Left colon (tissue), 2 donors: Measurements from ENCODE around the gene CCL4. TPM values are rescaled to one million over a fixed set of nuclear protein-coding genes. Genes with fewer than 3 reads are reported as not detected.
A peak's percentile ranks its signal among the peaks of the same experiment; 100 is the strongest.

Experiments
- ATAC-seq: fragments of 200-7000 bp; cut with Tn5 transposase; one replicate; pipeline ENCODE4 v1.9.1; 2020; ENCODE audit warnings: mild to moderate bottlenecking, moderate library complexity
- DNase-seq, 2 donors: peaks; one replicate each; pipeline ENCODE4 v3.0.0-alpha.2; 2020
- intact Hi-C, 2 donors: fragments of 100-400 bp; cut with DNase I in 1 of 2; cut with micrococcal nuclease in 1 of 2; formaldehyde crosslinking; loops; one replicate each; pipeline versions ENCODE4 v1.11.2 to v1.14.0; 2022; cut with DNase I, micrococcal nuclease
- total RNA-seq, 2 donors: library from RNA; stranded (reverse); fragmentation: NEBNext Ultra II Directional; extraction: Animal tissue kit (Norgen Biotek cat#: 25700); gene quantifications; one replicate each; pipeline ENCODE4 v1.2.1, GENCODE V29; 2021
- donor health status: DM: no; HTN: no; CAD: no.
- donor health status: DM: yes; HTN: yes; CAD: no.

CCL4 gene
- total RNA-seq, 2 donors from 2014 or later: 2.2 to 4.5 TPM

DNA sequence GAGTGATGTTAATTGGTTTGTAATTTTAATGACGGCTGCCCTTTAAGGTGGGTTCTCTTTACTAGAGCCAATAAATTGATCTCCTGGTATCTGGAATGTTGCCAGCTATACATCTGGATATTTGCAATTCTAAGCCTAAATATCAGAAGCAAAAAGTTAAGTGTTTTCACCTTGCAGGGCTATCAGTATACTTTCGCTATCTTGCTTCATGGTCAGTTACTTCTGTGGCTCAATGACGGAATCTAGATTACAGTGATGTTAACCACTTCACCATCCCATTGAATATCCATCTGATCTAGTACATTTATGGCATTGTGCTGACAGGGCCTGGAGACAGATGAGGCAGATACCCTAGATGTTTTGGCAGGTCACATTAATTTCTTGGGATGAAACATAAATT is 28.3 kb downstream of the CCL4 start:
- no peak for ATAC-seq
- DNase-seq: no peak
- intact Hi-C loops: no loop called here

DNA sequence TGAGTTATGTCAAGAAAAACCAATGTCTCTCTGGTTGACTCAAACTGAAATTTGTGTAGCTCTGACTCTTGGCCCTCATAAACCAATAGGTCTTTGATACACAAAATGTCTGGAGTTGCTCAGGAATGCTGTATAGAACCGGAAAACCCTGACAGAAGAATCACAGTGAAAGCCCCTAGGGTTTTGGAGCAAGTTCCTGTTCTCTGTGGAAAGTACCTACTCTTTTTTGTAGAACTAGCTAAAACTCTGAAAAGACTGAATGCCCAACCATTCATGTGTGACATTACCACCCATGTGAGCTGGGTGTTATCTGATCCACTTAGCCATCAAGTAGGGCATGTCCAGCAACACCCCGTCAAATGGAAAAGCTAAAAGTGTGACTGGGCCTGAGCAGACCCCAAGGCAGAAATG is 28.8 kb downstream of the CCL4 start:
- no peak for DNase-seq
- intact Hi-C loops: no loop called here
- no peak for ATAC-seq

DNA sequence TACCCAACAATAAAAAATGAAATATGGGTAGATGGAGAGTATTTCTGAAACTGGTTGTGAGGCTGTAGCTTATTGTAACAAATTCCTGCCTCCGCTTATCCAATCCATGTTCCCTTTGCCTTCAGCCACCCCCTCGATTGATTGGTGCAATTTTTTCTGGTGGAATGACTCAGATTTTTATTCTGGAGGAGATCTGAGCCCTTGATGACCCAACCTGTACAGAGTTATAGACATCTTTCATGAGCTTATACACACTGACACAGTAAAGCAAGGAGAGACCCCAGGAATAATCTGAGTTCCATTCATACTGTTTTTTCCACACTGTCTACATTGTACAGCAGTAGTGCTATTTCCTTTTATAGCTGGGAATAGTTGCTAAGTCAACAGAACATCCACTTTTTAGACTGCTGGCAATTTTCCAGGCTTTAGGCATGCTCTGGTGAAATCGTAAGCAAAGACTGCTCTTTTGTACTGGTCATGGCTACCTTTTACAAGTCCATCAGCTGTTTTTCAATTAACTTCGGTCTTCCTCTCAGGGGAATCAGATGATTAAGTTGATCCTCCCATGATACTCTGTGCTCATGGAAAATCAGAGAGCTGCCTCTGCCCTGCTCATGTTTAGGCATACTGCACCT is 30.1 kb downstream of the CCL4 start:
- intact Hi-C loops: no loop called here
- ATAC-seq (peak; percentile 66), DNase-seq (peak in 1 of 2 donors; percentile 74)

DNA sequence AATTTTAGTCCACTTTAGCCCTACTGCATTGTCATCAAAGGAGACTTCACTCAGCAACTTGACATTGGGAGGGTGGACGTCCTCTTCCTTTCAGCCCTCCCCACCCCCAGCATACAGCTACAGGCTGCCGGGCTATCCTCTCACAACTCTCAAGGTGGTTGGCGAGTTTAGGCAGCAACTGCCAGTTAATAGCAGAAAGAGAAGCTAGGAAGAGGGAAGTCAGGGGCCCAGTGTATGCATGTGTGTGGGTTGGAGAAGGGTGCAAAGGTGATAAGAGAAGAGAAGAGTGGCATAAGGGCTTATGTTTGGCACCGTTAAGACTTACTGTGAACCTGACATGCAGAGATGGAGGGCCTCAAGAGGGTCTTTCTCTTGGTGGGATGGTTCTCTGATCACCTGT is 31.8 kb downstream of the CCL4 start:
- intact Hi-C loops: no loop called here
- ATAC-seq (peak; percentile 15), DNase-seq (no peak)

DNA sequence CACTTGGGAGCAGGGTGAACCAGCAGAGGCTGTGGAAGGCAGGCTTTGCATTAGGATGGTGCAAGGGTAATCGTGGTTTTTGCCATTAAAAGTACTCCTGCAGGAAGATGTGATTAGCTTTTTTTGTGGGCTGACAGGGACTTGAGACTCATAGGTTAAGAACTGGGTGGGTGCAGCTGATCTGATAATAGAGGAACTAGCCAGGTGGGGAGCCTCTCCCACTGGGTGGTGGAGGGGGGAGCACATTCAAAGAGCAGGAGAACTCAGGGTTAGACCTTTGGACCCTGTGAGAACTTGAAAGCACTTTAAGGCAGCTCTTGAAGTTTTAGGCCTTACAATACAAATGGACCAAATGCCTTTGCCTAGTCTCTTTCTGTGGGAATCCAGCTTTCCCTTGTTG is 32.4 kb downstream of the CCL4 start:
- DNase-seq (peak; percentile 49 to 86), ATAC-seq (peak; percentile 88)
- intact Hi-C loops: no loop called here

DNA sequence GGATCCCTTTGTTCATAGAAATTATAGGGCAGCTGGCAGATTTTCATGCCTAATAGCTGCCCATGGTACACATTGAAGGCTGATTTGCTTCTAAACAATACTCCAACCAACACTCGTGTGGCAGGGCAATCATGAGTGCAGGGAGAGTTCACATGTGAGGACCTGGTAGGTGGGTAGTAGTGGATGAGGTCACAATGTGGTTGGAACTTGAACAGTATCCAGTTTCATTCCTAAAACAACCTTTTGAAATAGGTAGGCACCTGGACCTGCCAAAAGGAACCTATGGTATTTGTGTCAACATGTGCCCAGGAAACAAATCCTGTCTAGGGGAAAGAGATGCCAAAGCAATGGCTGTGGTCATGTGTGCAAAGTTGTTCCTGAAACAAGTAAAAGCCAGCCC is 32.8 kb downstream of the CCL4 start:
- ATAC-seq (peak; percentile 28), DNase-seq (no peak)
- intact Hi-C loops: no loop called here

DNA sequence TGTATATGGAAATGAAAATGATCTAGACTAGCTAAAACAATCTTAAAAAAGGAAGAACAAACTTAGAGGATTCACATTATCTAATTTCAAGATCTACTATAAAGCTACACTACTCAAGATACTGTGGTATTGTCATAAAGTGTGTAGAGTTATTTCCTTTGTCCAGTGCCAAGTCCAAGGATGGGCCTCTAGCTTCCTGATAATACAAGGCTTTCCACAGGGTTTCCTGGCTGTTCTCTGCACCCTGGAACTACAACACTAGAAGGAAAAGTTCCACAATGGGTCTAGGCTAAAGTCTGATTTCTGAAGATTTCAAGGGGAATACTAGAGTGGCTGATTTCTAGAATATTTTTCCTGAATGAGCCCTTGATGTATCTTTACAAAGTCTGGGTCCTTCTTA is 38.6 kb downstream of the CCL4 start:
- intact Hi-C loops: loop anchor here in 1 of 2 donors (10.0 kb wide), 1 partner anchor 177 kb away; no protein-coding TSS in a partner anchor
- ATAC-seq (peak; percentile 95), DNase-seq (peak in 1 of 2 donors; percentile 79)

DNA sequence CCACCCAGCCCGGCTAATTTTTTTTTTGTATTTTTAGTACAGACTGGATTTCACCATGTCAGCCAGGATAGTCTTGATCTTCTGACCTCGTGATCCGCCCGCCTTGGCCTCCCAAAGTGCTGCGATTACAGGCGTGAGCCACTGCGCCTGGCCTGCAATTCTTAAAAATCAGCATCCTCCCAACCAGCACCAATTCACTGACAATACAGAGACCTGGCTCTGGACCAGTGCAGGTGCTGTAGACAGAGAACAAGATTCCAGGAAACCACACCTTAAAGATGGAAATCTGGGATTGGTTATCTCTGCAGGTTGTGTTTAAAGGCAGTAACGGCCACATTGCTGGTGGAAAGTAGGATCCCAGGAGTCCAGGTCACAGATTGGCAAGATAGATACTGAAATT is 39.2 kb downstream of the CCL4 start:
- intact Hi-C loops: loop anchor here in 1 of 2 donors (10.0 kb wide), 1 partner anchor 178 kb away; no protein-coding TSS in a partner anchor
- peak; percentile 56 for ATAC-seq
- no peak for DNase-seq

DNA sequence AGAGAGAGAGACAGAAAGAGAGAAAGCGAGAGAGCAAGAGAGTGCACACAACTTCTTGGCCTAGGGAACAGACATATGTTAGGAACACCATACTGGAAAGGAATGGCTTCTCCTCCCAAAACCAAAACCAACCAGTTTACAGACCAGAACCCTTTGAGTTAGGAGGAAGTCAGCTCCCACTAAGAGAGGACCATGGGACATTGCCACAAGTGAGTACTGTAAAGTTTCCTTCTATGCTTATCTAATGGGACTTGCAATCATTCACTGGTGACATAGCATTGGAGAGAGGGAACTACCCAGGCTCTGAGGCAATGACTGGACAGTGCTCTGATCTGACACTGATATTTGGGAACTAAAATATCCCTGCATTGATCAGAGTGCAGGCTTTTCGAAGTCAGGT is 40.4 kb downstream of the CCL4 start:
- intact Hi-C loops: loop anchor here in 1 of 2 donors (10.0 kb wide), 1 partner anchor 179 kb away; no protein-coding TSS in a partner anchor
- DNase-seq (no peak), ATAC-seq (no peak)

DNA sequence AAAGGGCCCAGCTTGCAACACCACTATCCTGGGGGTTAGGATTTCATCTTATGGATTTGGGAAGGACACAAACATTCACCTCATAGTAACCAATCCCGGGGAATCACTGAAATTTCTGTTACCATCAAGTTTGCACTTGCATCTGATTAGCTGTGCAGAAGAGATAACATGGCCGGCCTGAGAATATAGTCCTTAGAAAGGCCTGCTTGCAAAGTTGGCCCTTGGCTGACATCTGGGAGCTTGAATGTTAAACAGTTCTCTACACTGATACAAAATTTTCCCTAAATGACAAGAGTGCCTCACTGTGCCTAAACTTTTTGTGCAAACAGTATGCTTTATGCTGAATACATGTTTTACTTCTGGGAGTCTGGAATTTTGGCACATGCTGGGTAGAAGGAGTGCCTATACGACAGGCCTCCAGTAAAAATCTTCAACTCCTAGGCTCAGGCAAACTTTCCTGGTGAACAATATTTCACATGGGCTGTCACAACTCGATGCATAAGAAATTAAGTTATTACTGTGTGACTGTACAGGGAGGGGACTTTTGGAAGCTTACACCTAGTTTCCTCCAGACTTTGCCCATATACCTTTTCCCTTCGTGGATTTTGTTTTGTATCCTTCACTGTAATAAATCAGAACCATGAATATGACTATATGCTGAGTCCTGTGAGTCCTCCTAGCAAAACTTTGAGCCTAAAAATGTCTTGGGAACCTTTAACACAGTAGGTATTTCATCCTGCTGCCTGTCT is 41.5 kb downstream of the CCL4 start:
- intact Hi-C loops: loop anchor here in 1 of 2 donors (10.0 kb wide), 1 partner anchor 180 kb away; no protein-coding TSS in a partner anchor
- ATAC-seq: peak; percentile 46
- no peak for DNase-seq

DNA sequence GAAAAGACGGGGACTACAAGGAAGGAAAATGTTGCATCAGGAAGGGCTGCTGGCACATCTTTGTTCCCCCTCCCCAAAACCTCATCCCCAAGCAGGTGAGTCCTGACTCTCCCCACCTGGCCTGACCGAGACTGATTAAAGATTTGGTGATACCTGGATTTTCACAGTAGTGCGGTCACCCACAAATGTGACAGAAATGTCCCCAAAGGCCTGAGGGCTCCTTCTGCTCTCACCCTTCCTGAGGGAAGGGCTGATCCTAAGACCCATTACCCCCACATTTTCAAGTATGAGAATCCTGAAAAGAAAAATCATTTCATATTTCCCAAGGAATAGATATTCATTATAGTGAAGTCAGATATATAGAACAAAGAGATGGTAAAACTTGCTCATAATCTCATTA is 44.0 kb downstream of the CCL4 start:
- intact Hi-C loops: loop anchor here in 1 of 2 donors (10.0 kb wide), 1 partner anchor 183 kb away; no protein-coding TSS in a partner anchor
- DNase-seq (no peak), ATAC-seq (no peak)

DNA sequence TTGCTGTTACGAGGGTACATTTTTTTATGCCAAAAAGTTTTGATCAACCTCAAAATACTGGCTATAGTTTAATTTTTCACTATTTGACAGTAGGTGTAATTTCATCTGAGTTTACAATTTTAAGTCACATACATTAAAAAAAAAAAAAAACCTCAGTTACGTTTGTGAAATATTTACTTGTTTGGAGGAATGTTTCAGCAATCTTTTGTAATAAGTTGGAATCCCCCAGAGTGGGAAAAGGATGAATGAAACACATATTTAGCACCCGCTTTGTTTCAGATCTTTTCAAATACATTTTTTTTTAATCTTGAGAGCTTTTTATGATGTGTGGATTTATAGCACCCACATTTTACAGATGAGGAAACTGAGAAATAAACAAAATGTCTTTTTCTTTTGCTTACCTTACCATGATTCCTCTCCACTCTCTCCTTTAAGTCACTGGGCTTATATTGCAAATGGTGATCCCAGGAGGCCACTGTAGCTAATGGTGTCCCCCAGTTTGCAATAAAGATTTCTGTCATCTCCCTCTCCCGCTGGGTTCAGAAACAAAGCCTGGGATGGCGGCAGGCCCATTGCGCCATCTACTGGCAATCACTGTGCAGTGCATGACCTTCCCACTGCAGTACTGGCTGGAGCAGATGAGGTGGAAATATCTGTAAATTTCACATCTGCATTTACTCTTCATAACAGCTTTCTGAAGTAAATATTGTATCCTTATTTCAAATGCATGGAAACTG is 45.1 kb downstream of the CCL4 start:
- peak in 1 of 2 donors; percentile 68 for DNase-seq
- intact Hi-C loops: loop anchor here in 1 of 2 donors (10.0 kb wide), 1 partner anchor 184 kb away; no protein-coding TSS in a partner anchor

DNA sequence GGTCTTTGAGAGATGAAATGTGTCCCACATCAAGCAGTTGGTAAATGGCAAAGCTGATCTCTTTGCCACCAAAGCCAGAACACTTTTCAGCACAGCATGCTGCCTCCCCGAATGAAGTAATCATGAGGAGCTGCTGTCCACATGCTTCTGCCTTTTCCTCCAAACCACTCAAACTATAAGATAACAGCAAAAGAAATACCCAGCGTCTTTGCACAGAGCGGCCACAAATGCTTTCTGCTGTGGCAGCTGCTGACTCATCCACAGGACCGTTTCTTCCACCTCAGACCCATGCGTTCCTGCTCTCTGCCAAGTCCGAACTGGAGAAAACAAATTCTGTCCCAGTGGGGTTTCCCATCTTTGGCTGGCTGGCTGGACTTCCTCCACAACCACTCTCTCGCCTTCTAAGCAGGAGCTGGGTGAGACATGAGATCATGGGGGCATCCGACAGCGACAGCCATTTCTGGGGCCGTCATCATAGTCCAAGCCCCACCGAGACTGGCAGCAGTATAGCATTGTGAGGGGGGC is 45.7 kb downstream of the CCL4 start:
- ATAC-seq (no peak), DNase-seq (no peak)
- intact Hi-C loops: loop anchor here in 1 of 2 donors (10.0 kb wide), 1 partner anchor 185 kb away; no protein-coding TSS in a partner anchor

More for the DNA sequence above, 45.1 kb downstream of the CCL4 start:
- ATAC-seq: peak; percentile 80

DNA sequence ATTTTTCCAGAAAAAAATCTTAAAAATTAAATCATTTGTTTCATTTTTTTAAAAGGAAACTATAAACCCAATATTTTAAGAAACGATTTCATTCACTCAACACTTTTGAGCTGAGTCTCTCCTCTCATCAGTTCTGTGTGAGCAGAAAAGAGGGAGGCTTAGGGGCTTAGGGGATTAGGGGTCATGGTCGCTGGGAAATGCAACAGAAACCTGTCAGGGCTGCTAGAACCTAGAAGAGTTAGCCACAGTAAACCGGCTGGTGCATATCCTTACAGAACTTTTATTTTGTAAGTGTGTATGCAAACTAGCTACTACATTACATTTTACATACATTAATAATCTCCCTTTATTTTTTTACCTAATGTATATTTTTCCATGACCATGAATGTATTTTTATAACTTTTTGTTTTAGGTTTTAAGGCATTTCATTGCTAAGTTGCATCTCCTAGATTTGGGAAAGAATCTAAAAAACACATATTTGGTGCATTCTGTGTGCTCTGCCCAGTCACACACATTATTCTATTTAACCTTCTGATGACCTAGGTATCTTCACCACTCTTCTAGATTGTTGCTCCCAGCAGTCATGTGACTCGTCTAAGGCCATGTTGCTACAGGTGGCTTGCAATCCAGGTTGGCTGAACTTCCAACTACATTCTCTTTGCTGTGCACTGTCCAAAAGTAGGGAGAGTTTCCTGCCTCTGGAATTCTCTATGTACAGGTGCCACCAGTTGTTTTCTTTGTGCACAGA is 48.4 kb downstream of the CCL4 start:
- intact Hi-C loops: no loop called here
- DNase-seq: no peak
- ATAC-seq: no peak

DNA sequence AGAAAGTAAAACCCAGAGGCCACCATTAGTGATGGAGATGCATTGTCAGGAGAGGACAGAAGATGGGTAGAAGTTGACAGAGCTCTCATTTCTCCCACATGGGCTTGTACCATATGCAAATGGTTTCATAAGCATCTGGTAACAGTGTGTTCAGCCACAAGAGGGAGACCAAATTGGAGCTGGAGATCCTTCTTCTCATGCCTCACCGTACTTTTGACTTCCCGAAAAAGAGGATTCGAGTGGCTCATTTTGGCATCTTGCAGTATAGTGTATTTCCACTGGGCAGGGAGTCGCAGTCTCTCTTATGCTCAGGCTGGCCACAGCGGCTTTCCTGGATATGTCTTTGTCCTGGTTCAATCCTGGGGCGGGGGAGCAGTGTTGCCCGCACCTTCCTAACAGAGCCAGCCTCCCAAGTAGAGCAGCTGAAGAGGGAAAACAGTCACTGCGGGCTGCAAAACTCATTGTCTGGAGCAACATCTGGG is 49.1 kb downstream of the CCL4 start:
- no peak for ATAC-seq
- intact Hi-C loops: no loop called here

DNA sequence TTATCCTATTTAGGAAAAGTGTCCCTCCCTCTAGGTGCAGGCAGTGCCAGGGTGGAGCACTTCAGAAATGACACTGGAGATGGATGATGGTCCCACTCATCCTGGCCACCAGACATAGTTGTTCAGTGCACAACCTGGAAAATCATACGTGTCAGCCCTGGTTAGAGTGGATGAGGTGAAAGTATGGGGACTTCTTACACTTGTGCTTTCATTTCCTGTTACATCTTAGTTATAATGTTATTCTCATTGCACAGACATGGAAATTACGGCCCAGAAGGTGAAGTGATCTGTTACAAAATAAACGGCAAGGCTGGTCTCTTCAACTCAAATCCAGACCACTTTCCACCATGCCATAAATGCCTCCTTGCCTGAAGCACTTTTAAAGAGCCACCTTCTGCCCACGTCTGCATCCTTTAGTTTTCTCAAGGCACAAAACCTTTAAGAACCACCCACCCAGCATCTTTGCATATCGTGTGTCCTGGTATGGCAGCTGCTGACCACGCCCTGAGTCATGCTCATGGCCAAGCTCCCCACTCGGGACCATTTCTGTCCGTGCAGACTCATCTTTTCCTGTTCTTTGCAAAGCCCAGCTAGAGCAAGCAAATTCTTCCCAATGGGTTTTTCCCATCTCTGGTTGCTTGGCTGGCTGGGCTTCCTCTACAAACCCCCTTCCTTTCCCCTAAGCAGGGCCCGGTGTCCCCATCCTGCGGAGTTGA is 50.4 kb downstream of the CCL4 start:
- intact Hi-C loops: loop anchor here in 1 of 2 donors (2.0 kb wide), 1 partner anchor 185 kb away; no protein-coding TSS in a partner anchor
- DNase-seq (no peak), ATAC-seq (no peak)

More for the DNA sequence above, 49.1 kb downstream of the CCL4 start:
- no peak for DNase-seq
